WERI-Rb-1 (cell line): Measurements from ENCODE around the gene ADCK1.

Experiments
- DNase-seq: peaks from one replicate; pipeline ENCODE4 v3.0.0-alpha.2; 2020
- H3K27ac ChIP-seq: fragments of 250-450 bp; sonication (Bioruptor Pico); 2 replicates; pipeline ENCODE4 v1.5.1; 2020; ENCODE audit warnings: mild to moderate bottlenecking, moderate library complexity
- H3K27me3 ChIP-seq: fragments of 250-450 bp; sonication (Bioruptor Pico); 2 replicates; pipeline ENCODE4 v1.5.1; 2021; ENCODE audit warnings: mild to moderate bottlenecking, low read depth, moderate library complexity; ENCODE audit not compliant: insufficient read depth, severe bottlenecking
- H3K36me3 ChIP-seq: fragments of 250-450 bp; sonication (Bioruptor Pico); 2 replicates; pipeline ENCODE4 v1.5.1; 2020; ENCODE audit warnings: mild to moderate bottlenecking, moderate library complexity
- H3K4me3 ChIP-seq: 2 replicates; pipeline ENCODE4 v1.5.1; 2011; ENCODE audit warnings: low read depth, mild to moderate bottlenecking, control low read depth, low read length
- H3K9me3 ChIP-seq: fragments of 250-450 bp; sonication (Bioruptor Pico); 2 replicates; pipeline ENCODE4 v1.5.1; 2021; ENCODE audit warnings: mild to moderate bottlenecking, moderate library complexity; ENCODE audit not compliant: severe bottlenecking
- TF ChIP-seq, protein P1 (sequence below): IDR thresholded peaks from 2 replicates; pipeline ENCODE4 v1.5.1; 2011; ENCODE audit warnings: low read depth, mild to moderate bottlenecking, control low read depth, inconsistent platforms, low read length

The ADCK1 gene

DNA sequence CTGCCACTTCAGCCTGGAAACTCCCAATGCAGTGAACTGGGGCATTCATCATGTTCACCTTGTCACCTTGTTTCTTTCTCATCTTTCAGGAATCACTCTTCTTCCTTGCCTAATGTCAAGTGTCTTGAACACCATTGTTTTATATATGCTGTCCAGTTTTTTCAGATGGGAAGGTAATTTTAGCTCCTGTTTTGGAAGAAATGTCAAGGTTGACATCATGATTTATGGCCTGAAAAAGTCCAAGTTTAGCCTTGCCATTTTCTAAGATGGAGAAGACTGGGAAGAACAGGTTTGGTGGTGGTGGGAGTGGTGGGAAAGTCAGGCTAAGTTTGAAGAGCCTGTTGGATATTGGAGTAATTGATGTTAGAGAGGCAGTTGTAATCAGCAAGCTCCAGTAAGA lies 54.0 kb downstream of the ADCK1 start:
- H3K9me3 ChIP-seq: no peaks in the 10 kb centered on the region
- no peaks in the 10 kb centered on the region for H3K36me3 ChIP-seq
- no peak overlapping the region for H3K27ac ChIP-seq
- DNase-seq: no peak
- no peaks in the 10 kb centered on the region for H3K27me3 ChIP-seq
- TF ChIP-seq, protein P1, sequence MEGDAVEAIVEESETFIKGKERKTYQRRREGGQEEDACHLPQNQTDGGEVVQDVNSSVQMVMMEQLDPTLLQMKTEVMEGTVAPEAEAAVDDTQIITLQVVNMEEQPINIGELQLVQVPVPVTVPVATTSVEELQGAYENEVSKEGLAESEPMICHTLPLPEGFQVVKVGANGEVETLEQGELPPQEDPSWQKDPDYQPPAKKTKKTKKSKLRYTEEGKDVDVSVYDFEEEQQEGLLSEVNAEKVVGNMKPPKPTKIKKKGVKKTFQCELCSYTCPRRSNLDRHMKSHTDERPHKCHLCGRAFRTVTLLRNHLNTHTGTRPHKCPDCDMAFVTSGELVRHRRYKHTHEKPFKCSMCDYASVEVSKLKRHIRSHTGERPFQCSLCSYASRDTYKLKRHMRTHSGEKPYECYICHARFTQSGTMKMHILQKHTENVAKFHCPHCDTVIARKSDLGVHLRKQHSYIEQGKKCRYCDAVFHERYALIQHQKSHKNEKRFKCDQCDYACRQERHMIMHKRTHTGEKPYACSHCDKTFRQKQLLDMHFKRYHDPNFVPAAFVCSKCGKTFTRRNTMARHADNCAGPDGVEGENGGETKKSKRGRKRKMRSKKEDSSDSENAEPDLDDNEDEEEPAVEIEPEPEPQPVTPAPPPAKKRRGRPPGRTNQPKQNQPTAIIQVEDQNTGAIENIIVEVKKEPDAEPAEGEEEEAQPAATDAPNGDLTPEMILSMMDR: no peak
- no peak overlapping the region for H3K4me3 ChIP-seq

DNA sequence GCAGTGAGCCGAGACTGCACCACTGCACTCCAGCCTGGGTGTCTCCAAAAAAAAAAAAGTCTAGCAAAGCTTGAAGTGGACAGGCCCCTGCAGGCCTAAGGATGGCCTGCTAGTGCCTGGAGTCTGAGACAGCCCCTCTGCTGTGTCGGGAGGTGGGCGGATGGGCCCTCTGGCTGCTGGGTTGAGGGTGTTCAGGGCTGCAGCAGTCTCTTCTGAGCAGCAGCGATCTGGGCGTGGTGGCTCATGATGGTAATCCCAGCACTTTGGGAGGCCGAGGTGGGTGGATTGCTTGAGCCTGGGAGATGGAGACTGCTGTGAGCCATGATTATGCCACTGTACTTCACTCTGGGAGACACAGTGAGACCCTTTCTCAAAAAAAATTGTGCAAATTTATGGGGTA lies 57.0 kb downstream of the ADCK1 start:
- no peak overlapping the region for H3K4me3 ChIP-seq
- no peaks in the 10 kb centered on the region for H3K27me3 ChIP-seq
- no peaks in the 10 kb centered on the region for H3K36me3 ChIP-seq
- no peak for DNase-seq
- no peak overlapping the region for H3K27ac ChIP-seq
- TF ChIP-seq, protein P1: no peak
- H3K9me3 ChIP-seq: no peaks in the 10 kb centered on the region

DNA sequence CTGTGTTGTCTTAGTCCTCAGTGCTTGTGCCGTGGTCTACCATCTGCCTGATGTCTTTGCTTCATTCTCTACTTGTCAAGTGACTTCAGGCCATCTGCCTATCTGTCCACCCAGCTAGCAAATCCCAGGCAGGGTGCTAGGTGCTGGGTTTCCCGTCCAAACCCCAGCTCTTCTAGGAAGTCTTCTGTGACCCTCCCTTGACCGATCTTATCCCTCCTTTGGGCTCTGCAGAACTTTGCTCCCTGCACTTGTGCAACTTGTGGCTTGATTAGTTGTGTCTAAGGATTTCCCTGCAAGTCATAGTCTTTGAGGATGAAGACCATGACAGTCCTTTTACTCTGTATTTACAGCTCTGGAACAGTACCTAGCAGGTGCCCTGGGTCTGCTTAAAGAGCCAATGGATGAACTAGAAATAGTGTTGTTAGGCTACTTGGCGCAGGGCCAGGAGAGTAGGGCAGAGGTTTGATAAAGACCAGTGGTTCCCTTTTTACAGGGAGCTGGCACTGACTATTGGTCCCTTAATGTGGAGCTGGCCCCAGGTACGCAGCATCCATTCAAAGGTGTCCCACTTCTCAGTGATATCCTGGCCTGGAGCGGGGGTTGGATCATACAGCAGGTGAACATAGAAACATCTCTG lies 60.1 kb downstream of the ADCK1 start:
- H3K27ac ChIP-seq: no peak overlapping the region
- H3K4me3 ChIP-seq: no peak overlapping the region
- H3K36me3 ChIP-seq: no peaks in the 10 kb centered on the region
- no peaks in the 10 kb centered on the region for H3K27me3 ChIP-seq
- no peaks in the 10 kb centered on the region for H3K9me3 ChIP-seq
- no peak for DNase-seq
- TF ChIP-seq, protein P1: no peak

DNA sequence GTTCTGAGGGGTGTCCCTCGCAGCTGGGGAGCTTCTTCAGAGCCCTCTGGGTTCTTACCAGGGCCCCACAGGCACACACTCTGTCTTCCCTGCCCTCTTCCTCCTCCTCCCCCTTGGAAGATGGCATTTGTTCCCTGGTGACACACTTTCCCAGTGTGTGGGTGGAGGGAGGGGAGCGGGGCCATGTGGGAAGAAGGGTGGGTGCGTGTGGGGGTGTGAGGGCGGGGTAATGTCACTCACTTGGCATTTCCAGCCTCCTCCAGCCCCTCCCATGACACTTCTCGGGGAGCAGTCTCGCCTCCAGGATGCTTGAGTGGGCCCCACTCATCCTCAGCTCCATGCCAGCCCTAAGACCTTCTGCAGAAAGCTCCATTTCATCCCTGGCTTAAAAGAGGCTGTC lies 61.3 kb downstream of the ADCK1 start:
- H3K27me3 ChIP-seq: no peaks in the 10 kb centered on the region
- TF ChIP-seq, protein P1: no peak
- no peak overlapping the region for H3K27ac ChIP-seq
- peaks cover 2% of the 10 kb centered on the region for H3K9me3 ChIP-seq
- no peaks in the 10 kb centered on the region for H3K36me3 ChIP-seq
- no peak overlapping the region for H3K4me3 ChIP-seq
- DNase-seq: no peak

DNA sequence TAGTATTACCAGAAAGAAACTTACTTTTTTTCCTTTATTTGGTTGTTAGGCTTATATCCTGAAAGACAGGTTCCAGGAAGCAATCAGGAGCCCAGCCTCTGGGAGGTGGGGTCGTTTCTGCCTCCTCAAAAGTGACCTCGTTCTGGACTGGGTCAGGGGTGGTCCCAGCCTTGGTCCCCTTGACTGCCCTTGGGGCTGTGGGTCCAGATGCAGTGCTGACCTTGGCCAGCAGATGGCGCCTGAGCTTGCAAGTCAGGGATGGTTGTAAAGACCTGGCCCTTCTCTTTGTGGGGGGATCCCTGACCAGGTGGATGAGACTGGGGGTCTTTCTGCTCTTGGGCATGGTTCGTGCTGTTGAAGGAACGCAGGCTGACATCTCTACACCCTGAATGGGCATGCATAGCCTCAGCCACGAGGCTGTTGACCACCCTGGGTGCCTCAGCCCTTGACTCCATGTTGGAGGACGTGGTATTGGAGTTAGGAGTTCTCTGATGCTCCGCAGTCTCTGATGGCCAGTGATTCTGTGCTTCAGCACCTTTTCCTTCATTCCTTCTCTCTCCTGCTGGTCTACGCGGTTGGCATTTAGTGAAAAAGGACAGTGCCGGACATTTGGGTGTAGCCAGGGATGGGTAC lies 62.4 kb downstream of the ADCK1 start:
- TF ChIP-seq, protein P1: peak; percentile 94
- Histone ChIP-seq H3K4me3 (no peak overlapping the region), H3K36me3 (no peaks in the 10 kb centered on the region), H3K27ac (peak overlapping the region; percentile 35), H3K9me3 (peaks cover 2% of the 10 kb centered on the region), H3K27me3 (no peaks in the 10 kb centered on the region)
- peak; percentile 88 for DNase-seq

GRCh38 chr14:77864085-77864484 lies 64.2 kb downstream of the ADCK1 start:
- Histone ChIP-seq H3K27ac (no peak overlapping the region), H3K9me3 (peaks cover 2% of the 10 kb centered on the region), H3K4me3 (no peak overlapping the region), H3K27me3 (no peaks in the 10 kb centered on the region), H3K36me3 (no peaks in the 10 kb centered on the region)
- DNase-seq: no peak
- TF ChIP-seq, protein P1: no peak
